ENCODE data around the gene YDJC. TPM values are rescaled to one million over a fixed set of nuclear protein-coding genes. Genes with fewer than 3 reads are reported as not detected.

YDJC gene
- total and polyA plus RNA-seq, 9 of the 15 experiments (the other 6 are each of a cell fraction or from before 2014, with no cell fraction given), result 13.5 to 871 (median 164) TPM

- TF ChIP-seq NR0B1 (IDR thresholded peaks at IDR 0.05; ENCODE audit: partially characterized antibody) (no peak), KDM2B (CRISPR knock-in tag; IDR thresholded peaks at IDR 0.05) (no peak), SIX5 (IDR thresholded peaks at IDR 0.05; ENCODE audit: borderline replicate concordance in 1 of 2, insufficient read depth in 1 of 2, low read depth in 1 of 2, low read length in 2 of 2) (no peak), CUX1 (CRISPR knock-in tag; IDR thresholded peaks at IDR 0.05) (no peak), NCOA4 (IDR thresholded peaks at IDR 0.05; ENCODE audit: partially characterized antibody) (no peak), POLR2B (IDR thresholded peaks at IDR 0.05; ENCODE audit: low read depth, partially characterized antibody) (no peak), NFIC (IDR thresholded peaks at IDR 0.05) (no peak), RFX1 (IDR thresholded peaks at IDR 0.05) (no peak), HLTF (IDR thresholded peaks at IDR 0.05) (no peak), ZNF764 (CRISPR knock-in tag; IDR thresholded peaks at IDR 0.05; ENCODE audit: low read depth) (no peak), ZBTB11 (CRISPR knock-in tag; IDR thresholded peaks at IDR 0.05) (no peak), NFE2L1 (tag; IDR thresholded peaks at IDR 0.05; ENCODE audit: borderline replicate concordance, low read depth) (no peak), ZBTB1 (CRISPR knock-in tag; IDR thresholded peaks at IDR 0.05; ENCODE audit: borderline replicate concordance, low read depth) (no peak), ETS1 (conservative IDR thresholded peaks at IDR 0.05; ENCODE audit: control insufficient read depth, low read depth, low read length) (no peak), KLF16 (IDR thresholded peaks at IDR 0.05) (no peak)
Observed at GRCh38 chr22:21593406-21594232, 36.2 kb downstream of the YDJC start (continued).

All from K562 (cell line).